Effector memory CD8-positive, alpha-beta T cell (primary cell): ENCODE results near the gene ERVH48-1.
"Not testable (repeated sequence)": the region's sequence is repeated elsewhere in the genome, so short reads cannot be mapped to it uniquely, and the experiment has no call there.

Source experiments
- ATAC-seq: fragments of 150-1000 bp; cut with Tn5 transposase; replicated peaks from 2 replicates; pipeline ENCODE4 v1.10.0; 2021; ENCODE audit warnings: mild to moderate bottlenecking, moderate library complexity
- DNase-seq, 3 experiments: peaks; one replicate each; pipeline ENCODE4 v3.0.0; 2021
- H3K27ac Mint-ChIP-seq, 2 donors: one replicate each; pipeline ENCODE4 v1.8.0; 2022; ENCODE audit warnings: mild to moderate bottlenecking in 2 of 2, mixed read lengths in 2 of 2, moderate library complexity in 2 of 2
- H3K27me3 Mint-ChIP-seq, 2 donors: one replicate each; pipeline ENCODE4 v1.8.0; 2022; ENCODE audit warnings: mixed read lengths in 2 of 2
- H3K36me3 Mint-ChIP-seq: one replicate; pipeline ENCODE4 v1.8.0; 2022; ENCODE audit warnings: mild to moderate bottlenecking, moderate library complexity, mixed read lengths; ENCODE audit not compliant: insufficient read depth
- H3K4me1 Mint-ChIP-seq, 2 donors: one replicate each; pipeline ENCODE4 v1.8.0; 2022; ENCODE audit warnings: low read depth in 2 of 2, mixed read lengths in 2 of 2
- H3K4me3 Mint-ChIP-seq, 2 donors: one replicate each; pipeline ENCODE4 v1.8.0; 2022; ENCODE audit warnings: mild to moderate bottlenecking in 2 of 2, mixed read lengths in 2 of 2, moderate library complexity in 2 of 2
- H3K9me3 Mint-ChIP-seq, 2 donors: one replicate each; pipeline ENCODE4 v1.8.0; 2022; ENCODE audit warnings: mixed read lengths in 2 of 2
- total RNA-seq, 9 experiments: gene quantifications; one replicate each; lab custom pipeline; 2026; lab: John Stamatoyannopoulos, UW

Gene ERVH48-1
- total RNA-seq = 0 reads per million in 9 experiments

DNA sequence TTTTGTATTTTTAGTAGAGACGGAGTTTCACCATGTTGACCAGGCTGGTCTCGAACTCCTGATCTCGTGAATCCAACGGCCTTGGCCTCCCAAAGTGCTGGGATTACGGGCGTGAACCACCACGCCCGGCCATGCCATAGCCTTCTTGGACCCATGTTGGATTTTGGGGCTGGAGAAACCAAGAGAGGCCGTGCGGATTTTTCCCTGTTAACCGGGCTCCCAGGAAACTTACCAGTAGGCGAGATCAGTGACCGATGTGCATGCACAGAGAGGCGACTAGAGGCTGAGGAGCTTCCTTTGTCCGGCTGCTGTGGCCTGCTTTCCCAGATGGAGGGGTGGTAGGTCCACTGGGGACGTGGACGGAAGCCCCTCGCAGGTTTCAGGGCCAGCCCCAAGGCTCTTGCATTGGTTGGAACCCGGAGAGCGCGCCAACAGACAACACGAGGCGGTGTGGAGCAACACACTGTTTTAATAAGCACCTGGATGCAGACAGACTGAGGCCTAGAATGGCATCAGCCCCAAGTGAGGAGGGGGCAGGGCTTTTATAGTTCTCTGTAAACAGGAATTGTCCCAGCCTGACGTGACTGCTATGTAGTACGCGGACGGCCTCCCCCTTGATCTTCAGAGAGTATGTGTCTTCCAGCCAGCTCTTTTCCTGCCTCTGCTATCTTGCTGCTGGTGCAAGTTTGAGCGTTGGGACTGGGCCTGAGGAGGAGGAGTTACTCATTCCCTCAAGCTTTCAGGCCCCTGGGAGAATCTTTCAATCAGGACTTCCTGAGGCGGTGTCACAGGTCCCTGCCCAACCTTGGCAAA is at the start of gene ERVH48-1:
Gene ERVH48-1, minus strand, starts transcription at position 517 of the 813 bp plus-strand sequence. CDS start 6,624 bp downstream, outside the sequence.
- Mint-ChIP-seq H3K4me3 (no peak within 1 kb of the TSS), H3K27me3 (no peaks in the 10 kb centered on the region), H3K9me3 (no peaks in the 10 kb centered on the region), H3K36me3 (peaks cover 3% of the 10 kb centered on the region), H3K4me1 (peaks cover 10 to 11% of the 10 kb centered on the region in 2 donors), H3K27ac (peak within 1 kb of the TSS in 1 of 2 donors; percentile 64)
- no peak for DNase-seq
- ATAC-seq = no peak

DNA sequence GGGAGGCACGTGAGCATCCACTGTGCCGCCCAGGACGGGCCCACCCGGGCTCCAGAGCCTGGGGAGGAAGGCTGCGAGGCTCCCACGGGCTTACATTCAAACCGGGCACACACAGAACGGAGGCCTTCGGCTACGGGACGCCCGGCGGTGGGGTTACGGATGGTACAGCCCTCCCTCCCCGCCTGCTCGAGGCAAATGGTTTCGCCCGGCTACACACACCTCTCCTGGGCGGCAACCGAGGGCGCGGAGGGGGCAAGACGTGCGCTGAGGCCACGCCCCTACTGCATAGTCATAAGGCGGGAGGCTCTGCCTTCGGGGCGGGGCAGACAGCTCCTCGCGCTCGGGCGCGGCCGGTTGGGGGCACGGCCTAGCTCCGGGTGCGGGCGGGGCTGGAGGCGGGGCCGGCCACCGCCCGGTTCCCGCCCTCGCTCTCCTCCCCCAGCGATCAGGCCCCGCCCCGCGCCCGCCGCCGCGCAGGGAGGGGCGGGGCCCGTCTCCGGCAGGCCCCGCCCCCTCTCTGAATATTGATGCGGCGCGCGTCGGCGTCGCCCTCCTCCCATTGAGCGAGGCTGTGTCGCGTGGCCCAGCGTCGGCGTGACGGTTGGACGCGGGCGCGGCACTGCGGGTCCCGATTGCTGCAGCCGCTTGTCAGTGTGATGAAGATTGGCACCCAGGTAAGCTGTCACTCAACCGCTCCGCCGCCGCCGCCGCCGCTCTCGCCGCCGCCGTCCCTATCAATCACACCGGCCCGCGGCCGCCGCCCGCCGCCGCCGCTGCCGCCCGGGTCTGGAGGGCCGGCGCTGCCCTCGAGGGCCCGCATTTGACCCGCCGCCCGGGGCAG is 48.8 kb upstream of the ERVH48-1 start, which contains the start of gene PKNOX1:
Gene PKNOX1, plus strand, starts transcription at position 572 of the 841 bp plus-strand sequence. CDS start 29,820 bp downstream, outside the sequence.
- peaks cover 9% of the 10 kb centered on the region for H3K36me3 Mint-ChIP-seq

DNA sequence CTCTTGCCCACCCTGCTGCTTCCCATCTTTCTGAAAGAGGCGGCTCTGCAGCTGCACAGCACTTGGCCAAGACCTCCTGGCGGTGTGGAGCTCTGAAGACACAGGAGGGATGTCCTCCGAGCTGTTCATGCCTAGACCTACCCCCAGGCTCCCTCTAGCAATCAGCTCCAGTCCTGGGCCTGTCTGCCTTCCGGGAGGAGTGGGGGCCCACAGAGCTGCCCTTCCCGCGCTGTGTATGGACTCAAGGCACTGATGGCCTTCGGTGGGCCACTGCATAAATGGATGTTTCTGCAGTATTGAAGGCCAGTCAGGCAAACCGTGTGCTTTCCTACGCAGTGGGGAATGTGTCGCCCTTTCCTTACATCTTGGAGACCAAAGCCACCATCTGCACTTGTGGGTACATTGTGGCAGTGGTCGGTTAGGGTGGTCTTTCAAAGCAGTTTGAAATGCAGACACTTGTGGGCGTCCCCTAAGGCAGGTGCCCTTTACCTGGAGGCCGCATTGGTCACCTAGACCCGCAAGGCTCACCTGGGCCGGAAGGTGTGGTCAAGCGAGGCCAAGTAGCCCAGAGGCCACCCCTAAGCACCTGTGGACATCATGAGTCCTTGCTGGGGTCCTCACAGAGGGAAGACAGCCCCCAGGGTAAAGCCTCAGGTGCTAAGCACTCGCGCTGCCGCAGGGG is 48.0 kb upstream of the ERVH48-1 start:
- Mint-ChIP-seq H3K27ac (peak overlapping the region; percentile 60 to 81), H3K9me3 (no peaks in the 10 kb centered on the region), H3K4me1 (peaks cover 10 to 20% of the 10 kb centered on the region in 2 donors), H3K27me3 (no peaks in the 10 kb centered on the region), H3K36me3 (peaks cover 8% of the 10 kb centered on the region), H3K4me3 (peak overlapping the region; percentile 75 to 78)
- DNase-seq (peak in 1 of 3 experiments; percentile 2), ATAC-seq (no peak)

More for the DNA sequence above, 48.8 kb upstream of the ERVH48-1 start, which contains the start of gene PKNOX1:
- Mint-ChIP-seq H3K27ac (peak within 1 kb of the TSS; percentile 81 to 94), H3K4me3 (peak within 1 kb of the TSS; percentile 78 to 81), H3K9me3 (no peaks in the 10 kb centered on the region), H3K4me1 (peaks cover 13 to 23% of the 10 kb centered on the region in 2 donors), H3K27me3 (no peaks in the 10 kb centered on the region)
- peak; percentile 81 for ATAC-seq
- DNase-seq = peak; percentile 98 to 99 (median 99)

DNA sequence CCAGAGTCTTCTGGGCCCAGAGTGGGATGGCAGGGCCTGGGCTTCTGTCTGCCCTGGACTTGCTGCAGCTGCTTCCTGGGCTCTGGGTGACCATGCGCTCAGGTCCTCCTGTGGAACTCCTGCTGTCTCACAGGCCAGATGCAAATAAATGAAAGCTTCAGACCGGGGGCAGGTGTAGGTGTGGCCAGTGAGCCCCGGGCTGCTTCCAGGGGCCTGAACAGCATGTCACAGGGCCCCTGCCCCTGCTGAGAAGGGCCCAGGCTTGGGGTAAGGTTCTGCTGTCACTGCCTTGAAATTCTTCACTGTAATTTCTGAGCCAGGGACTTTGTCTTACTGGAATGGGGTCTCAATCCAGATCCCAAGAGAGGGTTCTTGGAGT is 46.5 kb upstream of the ERVH48-1 start:
- no peak for ATAC-seq
- DNase-seq = no peak
- no peaks in the 10 kb centered on the region for H3K9me3 Mint-ChIP-seq
- H3K27ac Mint-ChIP-seq = no peak overlapping the region
- H3K4me3 Mint-ChIP-seq = no peak overlapping the region
- peaks cover 8 to 11% of the 10 kb centered on the region in 2 donors for H3K4me1 Mint-ChIP-seq
- H3K36me3 Mint-ChIP-seq = peaks cover 4% of the 10 kb centered on the region
- H3K27me3 Mint-ChIP-seq = no peaks in the 10 kb centered on the region

DNA sequence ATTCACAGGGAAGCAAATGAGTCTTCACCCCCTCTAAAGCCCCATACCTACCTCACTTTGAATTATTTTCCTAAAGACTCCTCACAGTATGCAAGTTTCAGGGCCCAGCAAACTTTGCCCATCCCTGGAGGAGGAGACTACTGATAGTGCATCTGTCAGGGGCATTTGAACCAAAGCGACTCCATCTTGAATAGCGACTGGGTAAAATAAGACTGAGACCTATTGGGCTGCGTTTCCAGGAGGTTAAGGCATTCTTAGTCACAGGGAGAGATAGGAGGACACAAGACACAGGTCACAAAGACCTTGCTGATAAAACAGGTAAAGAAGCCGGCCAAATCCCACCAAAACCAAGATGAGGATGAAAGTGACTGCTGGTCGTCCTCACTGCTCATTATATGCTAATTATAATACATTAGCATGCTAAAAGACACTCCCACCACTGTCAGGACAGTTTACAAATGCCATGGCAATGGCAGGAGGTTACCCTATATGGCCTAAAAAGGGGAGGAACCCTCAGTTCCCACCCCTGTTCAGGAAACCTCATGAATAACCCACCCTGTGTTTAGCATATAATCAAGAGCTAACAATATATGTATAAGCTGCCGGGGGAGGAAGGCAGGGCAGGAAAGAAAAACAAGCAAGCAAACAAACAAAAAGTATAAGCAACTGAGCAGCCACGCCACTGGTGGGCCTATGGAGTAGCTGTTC is 45.7 kb upstream of the ERVH48-1 start:
- Mint-ChIP-seq H3K36me3 (peaks cover 4% of the 10 kb centered on the region), H3K9me3 (no peaks in the 10 kb centered on the region), H3K27ac (no peak overlapping the region), H3K27me3 (no peaks in the 10 kb centered on the region), H3K4me1 (peaks cover 5% of the 10 kb centered on the region in 2 donors), H3K4me3 (no peak overlapping the region)
- ATAC-seq = no peak
- DNase-seq = no peak

DNA sequence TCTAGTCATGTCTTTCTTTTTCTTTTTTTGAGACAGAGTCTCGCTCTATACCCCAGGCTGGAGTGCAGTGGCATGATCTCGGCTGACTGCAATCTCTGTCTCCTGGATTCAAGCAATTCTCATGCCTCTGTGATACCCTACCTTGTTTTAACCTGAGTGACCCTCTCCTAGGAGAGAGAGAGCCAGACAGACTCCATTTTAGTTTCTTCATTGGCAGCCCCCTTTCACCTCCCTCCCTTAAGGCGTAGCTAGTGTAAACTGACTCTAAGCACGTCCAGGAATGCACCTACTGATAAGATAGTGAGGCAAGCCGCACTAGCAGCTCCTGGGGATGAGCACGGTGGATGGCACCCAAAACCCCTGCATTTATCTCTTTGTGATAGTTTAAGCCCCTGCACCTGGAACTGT is 43.8 kb upstream of the ERVH48-1 start:
- Mint-ChIP-seq H3K27me3 (no peaks in the 10 kb centered on the region), H3K4me3 (no peak overlapping the region), H3K9me3 (no peaks in the 10 kb centered on the region), H3K36me3 (no peaks in the 10 kb centered on the region), H3K4me1 (peaks cover 0 to 3% of the 10 kb centered on the region in 2 donors), H3K27ac (no peak overlapping the region)
- ATAC-seq (no peak), DNase-seq (no peak)

DNA sequence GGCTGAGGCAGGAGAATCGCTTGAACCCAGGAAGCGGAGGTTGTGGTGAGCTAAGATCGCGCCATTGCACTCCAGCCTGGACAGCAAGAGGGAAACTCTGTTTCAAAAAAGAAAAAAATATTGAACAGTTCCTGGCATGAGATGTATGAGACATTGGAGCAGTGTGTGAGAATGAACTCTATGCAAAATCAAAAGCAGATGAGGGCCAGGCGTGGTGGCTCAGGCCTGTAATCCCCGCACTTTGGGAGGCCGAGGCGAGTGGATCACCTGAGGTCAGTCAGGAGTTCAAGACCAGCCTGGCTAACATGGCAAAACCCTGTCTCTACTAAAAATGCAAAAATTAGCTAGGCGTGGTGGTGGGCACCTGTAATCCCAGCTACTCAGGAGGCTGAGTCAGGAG is 42.2 kb upstream of the ERVH48-1 start:
- H3K9me3 Mint-ChIP-seq, H3K4me3 Mint-ChIP-seq, H3K4me1 Mint-ChIP-seq, ATAC-seq, H3K27me3 Mint-ChIP-seq, H3K27ac Mint-ChIP-seq, DNase-seq, H3K36me3 Mint-ChIP-seq: not testable (repeated sequence)

DNA sequence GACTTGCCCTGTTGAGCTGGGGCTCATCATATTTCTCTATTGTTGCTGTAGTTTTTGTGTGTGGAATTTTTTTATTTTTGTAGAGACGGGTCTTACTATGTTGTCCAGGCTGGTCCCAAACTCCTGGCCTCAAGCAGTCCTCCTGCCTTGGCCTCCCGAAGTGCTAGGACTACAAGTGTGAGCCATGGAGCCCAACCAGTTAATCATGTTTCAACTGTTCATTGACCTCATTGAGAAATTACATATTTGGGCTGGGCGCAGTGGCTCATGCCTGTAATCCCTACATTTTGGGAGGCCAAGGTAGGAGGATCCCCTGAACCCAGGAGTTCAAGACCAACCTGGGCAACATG is 39.8 kb upstream of the ERVH48-1 start:
- Mint-ChIP-seq H3K27me3 (no peaks in the 10 kb centered on the region), H3K4me1 (no peaks in the 10 kb centered on the region), H3K36me3 (no peaks in the 10 kb centered on the region), H3K27ac (no peak overlapping the region), H3K9me3 (no peaks in the 10 kb centered on the region), H3K4me3 (no peak overlapping the region)
- no peak for DNase-seq
- ATAC-seq = no peak

DNA sequence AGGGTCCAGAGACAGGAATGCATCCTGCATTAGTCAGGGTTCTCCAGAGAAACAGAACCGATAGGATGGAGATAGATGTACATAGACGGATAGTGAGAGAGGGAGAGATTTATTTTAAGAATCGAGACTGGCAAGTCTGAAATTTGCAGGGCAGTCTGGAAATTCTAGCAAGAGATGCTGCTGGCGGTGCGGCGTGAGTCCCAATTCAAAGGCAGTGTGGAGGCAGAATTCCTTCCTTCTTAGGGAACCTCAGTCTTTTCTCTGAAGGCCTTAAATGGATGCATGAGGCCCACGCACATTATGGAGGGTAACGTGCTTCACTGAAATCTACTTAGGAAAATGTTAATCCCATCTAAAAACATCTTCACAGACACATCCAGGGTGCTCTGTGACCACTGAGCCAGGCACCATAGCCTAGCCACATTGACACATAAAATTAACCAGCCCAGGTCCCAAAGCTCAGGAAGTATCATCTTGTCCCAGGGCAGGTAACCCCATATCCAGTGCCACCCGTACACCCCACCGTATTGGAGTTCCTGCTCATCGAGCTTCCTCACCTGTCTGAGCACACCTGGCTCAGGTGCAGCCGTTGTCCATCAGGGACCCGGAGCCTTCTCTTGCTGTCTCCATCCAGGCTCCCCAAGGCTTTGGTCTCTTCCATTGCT is 39.2 kb upstream of the ERVH48-1 start:
- Mint-ChIP-seq H3K27ac (no peak overlapping the region), H3K4me1 (peaks cover 0 to 3% of the 10 kb centered on the region in 2 donors)
- ATAC-seq = no peak

DNA sequence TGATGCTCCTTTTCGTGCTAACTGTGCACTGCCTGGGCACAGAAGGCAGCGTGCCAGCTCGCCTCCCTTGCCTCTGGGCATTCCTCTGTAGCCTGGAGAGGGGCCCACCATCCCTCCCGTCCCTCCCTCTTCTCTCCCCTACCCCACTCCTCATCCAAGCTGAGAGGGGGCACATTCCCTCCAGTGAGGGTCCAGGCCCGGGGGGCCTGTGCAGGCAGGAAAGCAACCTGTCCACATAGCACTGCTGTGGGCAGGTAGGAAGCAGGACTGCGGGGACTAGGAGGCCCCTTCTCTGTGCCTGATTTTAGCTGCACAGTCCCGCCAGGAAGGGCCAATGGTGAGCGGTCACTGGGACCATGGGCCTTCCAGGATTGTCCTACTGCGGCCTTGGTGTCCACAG is 38.7 kb upstream of the ERVH48-1 start:
- H3K27ac Mint-ChIP-seq = no peak overlapping the region
- no peaks in the 10 kb centered on the region for H3K27me3 Mint-ChIP-seq
- H3K36me3 Mint-ChIP-seq = no peaks in the 10 kb centered on the region
- H3K4me1 Mint-ChIP-seq = peaks cover under 1 to 6% of the 10 kb centered on the region in 2 donors
- DNase-seq = no peak
- no peak for ATAC-seq
- no peak overlapping the region for H3K4me3 Mint-ChIP-seq
- no peaks in the 10 kb centered on the region for H3K9me3 Mint-ChIP-seq

More for the DNA sequence above, 39.2 kb upstream of the ERVH48-1 start:
- Mint-ChIP-seq H3K36me3 (no peaks in the 10 kb centered on the region), H3K27me3 (no peaks in the 10 kb centered on the region), H3K9me3 (no peaks in the 10 kb centered on the region), H3K4me3 (no peak overlapping the region)
- DNase-seq = no peak

DNA sequence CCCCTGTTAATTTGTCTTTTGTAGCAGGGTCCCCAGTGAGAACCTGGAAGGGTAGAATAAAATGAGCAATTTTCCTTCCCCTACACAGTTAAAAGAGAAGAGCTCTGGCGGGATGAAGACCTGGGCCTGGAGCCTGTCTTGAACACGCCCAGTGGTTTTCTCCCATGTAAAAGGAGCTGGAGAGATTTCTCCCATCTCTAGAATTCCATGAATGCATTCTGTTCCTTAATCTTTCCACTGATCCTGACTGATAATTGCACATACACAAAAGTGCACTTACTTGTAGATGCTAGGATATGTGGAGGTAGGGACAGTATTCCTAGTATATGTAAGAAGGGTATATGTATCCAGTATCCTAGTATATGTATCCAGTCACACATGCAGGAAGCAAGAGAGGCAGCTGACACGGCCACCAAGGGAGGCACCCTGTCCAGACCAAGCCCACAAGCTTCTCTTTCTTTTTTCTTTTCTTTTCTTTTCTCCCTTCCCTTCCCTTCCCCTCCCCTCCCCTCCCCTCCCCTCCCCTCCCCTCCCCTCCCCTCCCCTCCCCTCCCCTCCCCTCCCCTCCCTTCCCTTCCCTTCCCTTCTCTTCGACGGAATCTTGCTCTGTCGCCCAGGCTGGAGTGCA is 37.1 kb upstream of the ERVH48-1 start:
- ATAC-seq = no peak
- Mint-ChIP-seq H3K4me3 (no peak overlapping the region), H3K9me3 (no peaks in the 10 kb centered on the region), H3K27me3 (no peaks in the 10 kb centered on the region), H3K36me3 (no peaks in the 10 kb centered on the region), H3K27ac (no peak overlapping the region), H3K4me1 (peaks cover 4 to 10% of the 10 kb centered on the region in 2 donors)
- DNase-seq = no peak

DNA sequence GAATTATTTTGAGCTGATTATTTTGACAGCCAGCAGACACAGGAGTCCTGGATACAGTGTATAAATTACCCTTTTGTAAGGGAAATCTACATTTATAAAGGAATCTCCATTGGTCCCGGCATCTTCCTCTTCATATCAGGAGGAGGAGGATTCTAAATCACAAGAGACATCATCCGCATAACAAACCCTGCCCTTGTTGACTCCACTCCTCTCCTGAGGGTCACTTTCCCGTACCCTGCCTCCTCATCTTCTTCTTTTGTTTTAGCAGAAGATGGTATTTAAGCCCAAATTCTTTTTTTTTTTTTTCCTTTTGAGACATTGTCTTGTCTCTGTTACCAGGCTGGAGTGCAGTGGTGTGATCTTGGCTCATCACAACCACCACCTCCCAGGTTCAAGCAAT is 34.3 kb upstream of the ERVH48-1 start:
- ATAC-seq (no peak), DNase-seq (no peak)
- Mint-ChIP-seq H3K27ac (peak overlapping the region in 1 of 2 donors; percentile 17), H3K27me3 (no peaks in the 10 kb centered on the region), H3K4me1 (peaks cover 4 to 10% of the 10 kb centered on the region in 2 donors), H3K36me3 (no peaks in the 10 kb centered on the region), H3K9me3 (no peaks in the 10 kb centered on the region), H3K4me3 (no peak overlapping the region)
